Urinary bladder (tissue), 4 donors: ENCODE measurements around the gene RNF225. TPM values are rescaled to one million over a fixed set of nuclear protein-coding genes. Genes with fewer than 3 reads are reported as not detected.
A peak's percentile ranks its signal among the peaks of the same experiment; 100 is the strongest.
"Not testable (repeated sequence)": the region's sequence is repeated elsewhere in the genome, so short reads cannot be mapped to it uniquely, and the experiment has no call there.

Experiments
- DNase-seq: peaks from one replicate; pipeline ENCODE4 v3.0.0-alpha.2; 2015; ENCODE audit errors: extremely low spot score
- H3K27ac ChIP-seq: one replicate; pipeline ENCODE4 v1.5.1; 2013; ENCODE audit warnings: low read depth, mild to moderate bottlenecking, moderate library complexity
- H3K36me3 ChIP-seq: one replicate; pipeline ENCODE4 v1.6.1; 2013; ENCODE audit warnings: mild to moderate bottlenecking, moderate library complexity; ENCODE audit not compliant: insufficient read depth
- H3K4me1 ChIP-seq: one replicate; pipeline ENCODE4 v1.6.1; 2013; ENCODE audit warnings: mild to moderate bottlenecking, moderate library complexity; ENCODE audit not compliant: insufficient read depth
- H3K4me3 ChIP-seq: one replicate; pipeline ENCODE4 v1.5.1; 2013; ENCODE audit warnings: low read depth, low read length
- WGBS: extraction: QIAGEN DNeasy Blood & Tissue Kit; methylation state at CpG from one replicate; pipeline ENCODE4 v1.1.7; 2013; 5-methylcytosine and 5-hydroxymethylcytosine counted together
- polyA plus RNA-seq: library from polyadenylated mRNA; stranded (reverse); fragments of 200-250 nt; gene quantifications from one replicate; pipeline ENCODE4 v1.2.3, GENCODE V29; 2013
- small RNA-seq: library from RNA; depleted of rRNA; stranded (forward); fragments of <200 nt; gene quantifications from one replicate; pipeline ENCODE3, GENCODE V24; 2014
- total RNA-seq: library from RNA; depleted of rRNA; stranded (reverse); fragments of >200 nt; gene quantifications from one replicate; pipeline ENCODE4 v1.2.3, GENCODE V29; 2014
- donor health status: healthy with polysubstance abuse.
- donor health status: healthy.

Gene RNF225
- total and polyA plus RNA-seq, 2 donors = 0.11 TPM; not detected in 1

- peaks cover 9% of the 10 kb centered on the region for H3K36me3 ChIP-seq
- 6% methylated on average over 59 of the region's 59 CpGs for WGBS
- no peaks in the 10 kb centered on the region for H3K4me1 ChIP-seq
- H3K27ac ChIP-seq = no peak within 1 kb of the TSS
- peak; percentile 99 for DNase-seq
- peak within 1 kb of the TSS; percentile 50 for H3K4me3 ChIP-seq
These were observed 44.4 kb downstream of the RNF225 start, which contains the start of gene ZNF132 for GRCh38 chr19:58439576-58440554. Gene ZNF132 (minus strand): TSS chr19:58440153. CDS start chr19:58439821, 332 bp downstream.

DNA sequence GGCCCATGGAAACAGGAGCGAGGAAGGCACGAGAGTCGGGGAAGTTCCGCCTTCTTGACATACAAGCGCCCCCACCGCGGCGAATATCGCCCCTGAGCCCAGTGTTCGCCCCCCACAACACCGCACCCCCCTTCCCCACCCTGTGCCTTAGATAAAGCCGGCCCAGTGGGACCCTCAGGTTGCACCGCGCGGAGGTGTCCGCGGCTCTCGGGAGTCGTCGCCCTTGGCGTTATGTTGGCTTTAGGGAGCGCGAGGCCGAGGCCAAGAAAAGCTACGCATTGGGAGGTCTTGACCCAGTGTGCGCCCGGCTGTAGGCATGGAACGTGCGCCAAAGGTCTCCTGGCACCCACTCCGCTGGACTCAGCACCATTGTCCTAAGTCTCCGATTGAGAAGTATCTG, 45.1 kb downstream of the RNF225 start:
- Histone ChIP-seq H3K27ac (no peak overlapping the region), H3K36me3 (peaks cover 6% of the 10 kb centered on the region), H3K4me3 (peak overlapping the region; percentile 50), H3K4me1 (no peaks in the 10 kb centered on the region)
- no peak for DNase-seq
- 11% methylated on average over 31 of the region's 31 CpGs for WGBS

GRCh38 chr19:58442986-58443385, 47.5 kb downstream of the RNF225 start:
- not testable (repeated sequence) for H3K4me1 ChIP-seq, H3K4me3 ChIP-seq, H3K27ac ChIP-seq, DNase-seq, H3K36me3 ChIP-seq
- WGBS = 91% methylated on average over 7 of the region's 7 CpGs

Small RNA genes lying within 50 kb of the gene (small RNA-seq; reads per million reads assigned to genes)
- gene MIR4754 (not detected), gene RNA5SP473 (not detected)

Other genes with a start within 250 kb of the RNF225 start
- gene ZNF329, start 244.9 kb upstream of the RNF225 start, total RNA-seq = 19.6 TPM
- 9.4 TPM for gene ZNF329, start 244.9 kb upstream of the RNF225 start, polyA plus RNA-seq
- gene ZNF274, start 212.6 kb upstream of the RNF225 start, total RNA-seq = 18.9 TPM
- 32.1 TPM for gene ZNF274, start 212.6 kb upstream of the RNF225 start, polyA plus RNA-seq
- 51.4 TPM for gene ZNF544, start 166.7 kb upstream of the RNF225 start, total RNA-seq
- 23.6 TPM for gene ZNF544, start 166.7 kb upstream of the RNF225 start, polyA plus RNA-seq
- 7.8 TPM for gene ZNF8, start 116.7 kb upstream of the RNF225 start, total RNA-seq
- gene ZNF8, start 116.7 kb upstream of the RNF225 start, polyA plus RNA-seq = 1.8 TPM
- gene ERVK3-1, start 90.3 kb upstream of the RNF225 start, total RNA-seq = 30.1 TPM
- gene ERVK3-1, start 90.3 kb upstream of the RNF225 start, polyA plus RNA-seq = 33.9 TPM
- gene ZSCAN22, start 68.7 kb upstream of the RNF225 start, total RNA-seq = 2.9 TPM
- 1.6 TPM for gene ZSCAN22, start 68.7 kb upstream of the RNF225 start, polyA plus RNA-seq
- gene A1BG, start 42.2 kb upstream of the RNF225 start, total RNA-seq = 0.69 TPM
- 19.3 TPM for gene A1BG, start 42.2 kb upstream of the RNF225 start, polyA plus RNA-seq
- 2.1 TPM for gene ZNF497, start 32.9 kb upstream of the RNF225 start, total RNA-seq
- 0.73 TPM for gene ZNF497, start 32.9 kb upstream of the RNF225 start, polyA plus RNA-seq
- gene ZNF837, start 14.6 kb upstream of the RNF225 start, total RNA-seq = 1.5 TPM
- gene ZNF837, start 14.6 kb upstream of the RNF225 start, polyA plus RNA-seq = 1.6 TPM
- 1,214 TPM for gene RPS5, start 8.4 kb upstream of the RNF225 start, total RNA-seq
- 1,879 TPM for gene RPS5, start 8.4 kb upstream of the RNF225 start, polyA plus RNA-seq
- 13.6 TPM for gene ZNF584, start 13.0 kb downstream of the RNF225 start, total RNA-seq
- gene ZNF584, start 13.0 kb downstream of the RNF225 start, polyA plus RNA-seq = 18.5 TPM
- 11.9 TPM for gene ZNF132, start 44.5 kb downstream of the RNF225 start, total RNA-seq
- 2.3 TPM for gene ZNF132, start 44.5 kb downstream of the RNF225 start, polyA plus RNA-seq
- 6.6 TPM for gene ZNF324B, start 56.0 kb downstream of the RNF225 start, total RNA-seq
- 5.4 TPM for gene ZNF324B, start 56.0 kb downstream of the RNF225 start, polyA plus RNA-seq
- gene ZNF324, start 71.4 kb downstream of the RNF225 start, total RNA-seq = 9.5 TPM
- 8.6 TPM for gene ZNF324, start 71.4 kb downstream of the RNF225 start, polyA plus RNA-seq
- gene ZNF446, start 80.7 kb downstream of the RNF225 start, total RNA-seq = 6.0 TPM
- 16.2 TPM for gene ZNF446, start 80.7 kb downstream of the RNF225 start, polyA plus RNA-seq
- 3.5 TPM for gene SLC27A5, start 116.3 kb downstream of the RNF225 start, total RNA-seq
- 16.8 TPM for gene SLC27A5, start 116.3 kb downstream of the RNF225 start, polyA plus RNA-seq
- gene ZBTB45, start 124.2 kb downstream of the RNF225 start, total RNA-seq = 3.3 TPM
- 18.4 TPM for gene ZBTB45, start 124.2 kb downstream of the RNF225 start, polyA plus RNA-seq
- 177 TPM for gene TRIM28, start 148.4 kb downstream of the RNF225 start, total RNA-seq
- gene TRIM28, start 148.4 kb downstream of the RNF225 start, polyA plus RNA-seq = 282 TPM
- 38.4 TPM for gene CHMP2A, start 159.4 kb downstream of the RNF225 start, total RNA-seq
- gene CHMP2A, start 159.4 kb downstream of the RNF225 start, polyA plus RNA-seq = 212 TPM
- gene UBE2M, start 163.0 kb downstream of the RNF225 start, total RNA-seq = 31.0 TPM
- 69.3 TPM for gene UBE2M, start 163.0 kb downstream of the RNF225 start, polyA plus RNA-seq
- 12.4 TPM for gene MZF1, start 177.7 kb downstream of the RNF225 start, total RNA-seq
- gene MZF1, start 177.7 kb downstream of the RNF225 start, polyA plus RNA-seq = 22.1 TPM